AG08396 (cell line): Measurements from ENCODE around the gene LRRC14B.
"Not testable (repeated sequence)": the region's sequence is repeated elsewhere in the genome, so short reads cannot be mapped to it uniquely, and the experiment has no call there.

ENCODE experiments used
- DNase-seq: peaks from one replicate; pipeline ENCODE4 v3.0.0; 2012; ENCODE audit warnings: low spot score, mixed read lengths

The LRRC14B gene

GRCh38 chr5:241045-241669 is 49.9 kb downstream of the LRRC14B start:
- not testable (repeated sequence) for DNase-seq

GRCh38 chr5:243683-244367 is 52.5 kb downstream of the LRRC14B start:
- not testable (repeated sequence) for DNase-seq

- DNase-seq: not testable (repeated sequence)
Measured at GRCh38 chr5:245717-246116, 54.4 kb downstream of the LRRC14B start.
